Measurements from ENCODE around the gene NBDY.

GRCh38 chrX:56793521-56794320 lies 64.7 kb downstream of the NBDY start:
- TF ChIP-seq GLIS3 (CRISPR knock-in tag; IDR thresholded peaks at IDR 0.05) (no peak), ARNTL (CRISPR knock-in tag; IDR thresholded peaks at IDR 0.05; ENCODE audit: borderline replicate concordance, low read depth) (no peak), OSR1 (CRISPR knock-in tag; IDR thresholded peaks at IDR 0.05) (no peak), BACH2 (CRISPR knock-in tag; IDR thresholded peaks at IDR 0.05; ENCODE audit: borderline replicate concordance) (no peak), PATZ1 (CRISPR knock-in tag; IDR thresholded peaks at IDR 0.05; ENCODE audit: borderline replicate concordance) (no peak), CSDC2 (CRISPR knock-in tag; IDR thresholded peaks at IDR 0.05) (no peak), CREB5 (CRISPR knock-in tag; IDR thresholded peaks at IDR 0.05; ENCODE audit: low read depth) (no peak)
